Left lobe of liver (tissue), 2 donors: ENCODE results near the gene BANK1. TPM values are rescaled to one million over a fixed set of nuclear protein-coding genes. Genes with fewer than 3 reads are reported as not detected.

ENCODE experiments used
- ATAC-seq: fragments of 200-7000 bp; cut with Tn5 transposase; one replicate; pipeline ENCODE4 v1.9.1; 2020; ENCODE audit warnings: mild to moderate bottlenecking, moderate library complexity
- DNase-seq: peaks from one replicate; pipeline ENCODE4 v3.0.0-alpha.2; 2020; ENCODE audit warnings: low spot score
- total RNA-seq: library from RNA; stranded (reverse); gene quantifications from one replicate; pipeline ENCODE4 v1.2.1, GENCODE V29; 2021
- donor health status: DM: no; HTN: no; CAD: no; lungs with moderate emphysema.
- donor health status: DM: no; HTN: yes; CAD: no.

The BANK1 gene
- total RNA-seq, 1 donor from 2014 or later = 0.10 TPM

DNA sequence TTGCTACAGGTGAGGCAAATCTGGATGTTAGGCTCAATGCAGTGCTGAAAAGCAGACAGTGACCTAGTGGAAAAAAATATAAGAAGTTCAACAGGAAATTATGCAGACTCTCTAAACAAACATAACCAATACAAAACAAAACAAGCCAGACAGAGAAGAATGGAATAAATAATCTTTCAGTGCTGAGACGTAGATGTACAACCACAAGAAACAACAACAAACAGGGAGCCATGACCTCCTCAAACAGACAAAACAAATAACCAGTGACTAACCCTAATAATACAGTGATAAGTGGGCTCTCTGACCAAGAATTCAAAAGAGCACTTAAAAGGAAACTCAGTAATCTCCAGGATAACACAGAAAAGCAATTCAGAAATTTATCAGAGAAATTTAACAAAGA lies 315.5 kb downstream of the BANK1 start:
- DNase-seq (no peak), ATAC-seq (no peak)

DNA sequence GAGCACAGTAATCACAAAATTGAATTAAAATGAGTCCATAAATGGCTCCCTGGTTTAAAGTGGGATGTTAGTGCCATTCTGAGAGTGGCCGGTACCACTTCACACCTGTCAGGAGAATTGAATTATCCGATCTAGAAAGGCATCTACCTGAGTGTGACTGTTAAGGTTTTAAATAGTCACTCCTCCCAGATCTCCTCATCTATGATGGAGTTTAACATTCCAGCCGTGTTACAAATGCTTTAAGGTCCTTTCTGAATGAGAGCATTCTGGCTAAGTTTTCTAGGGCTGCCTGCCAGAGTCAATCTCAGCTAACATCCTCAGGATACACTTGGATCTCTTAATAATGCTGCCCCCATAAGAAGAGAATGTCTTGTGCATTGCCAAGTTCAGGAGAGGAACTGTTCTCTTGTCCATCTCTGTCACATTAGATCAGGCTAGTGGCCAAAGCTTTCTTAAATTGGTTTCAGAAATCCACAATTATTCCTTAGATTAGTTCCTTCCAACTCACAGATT lies 323.6 kb downstream of the BANK1 start:
- no peak for DNase-seq
- no peak for ATAC-seq

DNA sequence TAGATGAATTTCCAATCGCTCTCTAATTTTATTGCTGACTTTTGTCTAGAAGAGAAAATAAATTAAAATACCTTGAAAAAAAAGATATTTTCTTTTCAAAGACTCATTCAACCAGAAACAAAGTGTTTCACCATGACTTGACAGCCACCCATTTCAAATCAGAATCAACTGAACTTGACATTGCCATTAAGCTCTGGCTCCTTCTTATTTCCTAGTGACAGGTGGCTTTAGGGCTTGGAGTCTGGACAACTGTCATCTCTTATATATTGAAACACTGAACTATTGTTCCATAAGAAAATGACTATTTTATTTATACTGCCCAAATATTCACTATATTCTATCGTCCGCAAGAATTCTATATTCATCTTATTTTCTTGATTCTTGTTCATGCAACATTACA lies 325.6 kb downstream of the BANK1 start:
- ATAC-seq = no peak
- DNase-seq = no peak

DNA sequence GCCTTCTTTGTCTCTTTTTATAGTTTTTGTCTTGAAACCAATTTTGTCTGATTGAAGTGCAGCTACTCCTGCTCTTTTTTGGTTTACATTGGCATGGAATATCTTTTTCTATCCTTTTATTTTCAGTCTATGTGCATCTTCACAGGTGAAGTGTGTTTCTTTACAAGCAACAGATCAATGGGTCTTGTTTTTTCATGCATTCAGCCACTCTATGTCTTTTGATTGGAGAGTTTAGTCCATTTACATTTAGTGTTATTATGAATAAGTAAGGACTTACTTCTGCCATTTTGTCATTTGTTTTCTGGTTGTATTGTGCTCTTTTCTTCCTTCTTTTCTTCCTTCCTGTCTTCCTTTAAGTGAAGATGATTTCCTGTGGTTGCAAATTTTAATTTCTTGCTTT lies 330.3 kb downstream of the BANK1 start:
- ATAC-seq = no peak
- no peak for DNase-seq
